Measurements from ENCODE around the gene DCAF5. TPM values are rescaled to one million over a fixed set of nuclear protein-coding genes. Genes with fewer than 3 reads are reported as not detected.
"Not testable (repeated sequence)": the region's sequence is repeated elsewhere in the genome, so short reads cannot be mapped to it uniquely, and the experiment has no call there.

The DCAF5 gene
- total RNA-seq, 4 donors from 2014 or later, result 34.9 to 67.6 (median 48.1) TPM

- Histone ChIP-seq H3K27ac (no peak overlapping the region), H3K4me3 (no peak overlapping the region), H3K4me1 (peaks cover 9% of the 10 kb centered on the region), H3K27me3 (no peaks in the 10 kb centered on the region), H3K36me3 (no peaks in the 10 kb centered on the region), H3K9me3 (no peaks in the 10 kb centered on the region)
- no peak for DNase-seq (ENCODE audit: low spot score in 2 of 2)
- 75% methylated on average over 7 of the region's 7 CpGs for WGBS
- no peak for TF ChIP-seq EP300 (IDR thresholded peaks at IDR 0.05)
- TF ChIP-seq CTCF (IDR thresholded peaks at IDR 0.05), result no peak
- no peak for TF ChIP-seq POLR2A (IDR thresholded peaks at IDR 0.05)
- no peak for TF ChIP-seq POLR2AphosphoS5 (IDR thresholded peaks at IDR 0.05)
These were observed 118.2 kb downstream of the DCAF5 start for GRCh38 chr14:69034612-69035262.

GRCh38 chr14:69027242-69027913 is 125.5 kb downstream of the DCAF5 start:
- Histone ChIP-seq H3K4me3 (no peak overlapping the region), H3K36me3 (no peaks in the 10 kb centered on the region), H3K27me3 (peaks cover 7% of the 10 kb centered on the region), H3K9me3 (no peaks in the 10 kb centered on the region), H3K4me1 (no peaks in the 10 kb centered on the region), H3K27ac (no peak overlapping the region)
- WGBS, result 50% methylated on average over 1 of the region's 1 CpG
- no peak for TF ChIP-seq EP300 (IDR thresholded peaks at IDR 0.05)
- TF ChIP-seq POLR2A (IDR thresholded peaks at IDR 0.05), result no peak
- no peak for TF ChIP-seq CTCF (IDR thresholded peaks at IDR 0.05)
- no peak for TF ChIP-seq POLR2AphosphoS5 (IDR thresholded peaks at IDR 0.05)
- DNase-seq (ENCODE audit: low spot score in 2 of 2), result no peak

GRCh38 chr14:69023035-69023434 is 129.9 kb downstream of the DCAF5 start:
- Histone ChIP-seq H3K27me3 (peaks cover 7% of the 10 kb centered on the region), H3K9me3 (no peaks in the 10 kb centered on the region), H3K36me3 (no peaks in the 10 kb centered on the region), H3K27ac (no peak overlapping the region), H3K4me1 (no peaks in the 10 kb centered on the region), H3K4me3 (no peak overlapping the region)
- 84% methylated on average over 4 of the region's 4 CpGs for WGBS
- TF ChIP-seq EP300 (IDR thresholded peaks at IDR 0.05), result no peak
- no peak for TF ChIP-seq POLR2A (IDR thresholded peaks at IDR 0.05)
- TF ChIP-seq POLR2AphosphoS5 (IDR thresholded peaks at IDR 0.05), result no peak
- no peak for TF ChIP-seq CTCF (IDR thresholded peaks at IDR 0.05)
- DNase-seq (ENCODE audit: low spot score in 2 of 2), result no peak

- H3K27ac ChIP-seq; H3K4me1 ChIP-seq; H3K4me3 ChIP-seq; DNase-seq (ENCODE audit: low spot score in 2 of 2); H3K36me3 ChIP-seq; H3K9me3 ChIP-seq; H3K27me3 ChIP-seq: not testable (repeated sequence)
- 93% methylated on average over 8 of the region's 8 CpGs for WGBS
These were observed 130.8 kb downstream of the DCAF5 start for GRCh38 chr14:69022093-69022492.

GRCh38 chr14:69017706-69018105 is 135.2 kb downstream of the DCAF5 start:
- no peaks in the 10 kb centered on the region for H3K27me3 ChIP-seq
- H3K4me1 ChIP-seq, result peaks cover 6% of the 10 kb centered on the region
- no peak overlapping the region for H3K4me3 ChIP-seq
- no peaks in the 10 kb centered on the region for H3K36me3 ChIP-seq
- TF ChIP-seq EP300 (IDR thresholded peaks at IDR 0.05) (no peak), CTCF (IDR thresholded peaks at IDR 0.05) (no peak), POLR2A (IDR thresholded peaks at IDR 0.05) (no peak), POLR2AphosphoS5 (IDR thresholded peaks at IDR 0.05) (no peak)
- DNase-seq (ENCODE audit: low spot score in 2 of 2), result no peak
- no peaks in the 10 kb centered on the region for H3K9me3 ChIP-seq
- H3K27ac ChIP-seq, result no peak overlapping the region
- 73% methylated on average over 4 of the region's 4 CpGs for WGBS
